HUES6 (cell line): ENCODE measurements around the gene PNRC2.
"Not testable (repeated sequence)": the region's sequence is repeated elsewhere in the genome, so short reads cannot be mapped to it uniquely, and the experiment has no call there.

Source experiments
- H3K27ac ChIP-seq: 2 replicates; pipeline ENCODE4 v1.7.0; 2013; ENCODE audit warnings: low read depth, mild to moderate bottlenecking, low read length, inconsistent platforms
- H3K27me3 ChIP-seq: 2 replicates; pipeline ENCODE4 v1.6.1; 2013; ENCODE audit warnings: low read length; ENCODE audit not compliant: control insufficient read depth, insufficient read depth
- H3K36me3 ChIP-seq: 2 replicates; pipeline ENCODE4 v1.6.1; 2013; ENCODE audit warnings: low read length; ENCODE audit not compliant: control insufficient read depth, insufficient read depth
- H3K4me1 ChIP-seq: 2 replicates; pipeline ENCODE4 v1.6.1; 2013; ENCODE audit warnings: low read length; ENCODE audit not compliant: control insufficient read depth, insufficient read depth
- H3K4me3 ChIP-seq: 2 replicates; pipeline ENCODE4 v1.5.1; 2013; ENCODE audit warnings: low read depth, low read length
- H3K9ac ChIP-seq: one replicate; pipeline ENCODE4 v1.6.1; 2013; ENCODE audit warnings: mild to moderate bottlenecking, low read length
- H3K9me3 ChIP-seq: 2 replicates; pipeline ENCODE4 v1.6.1; 2013; ENCODE audit warnings: low read depth, low read length; ENCODE audit not compliant: control insufficient read depth, insufficient read depth

Gene PNRC2

DNA sequence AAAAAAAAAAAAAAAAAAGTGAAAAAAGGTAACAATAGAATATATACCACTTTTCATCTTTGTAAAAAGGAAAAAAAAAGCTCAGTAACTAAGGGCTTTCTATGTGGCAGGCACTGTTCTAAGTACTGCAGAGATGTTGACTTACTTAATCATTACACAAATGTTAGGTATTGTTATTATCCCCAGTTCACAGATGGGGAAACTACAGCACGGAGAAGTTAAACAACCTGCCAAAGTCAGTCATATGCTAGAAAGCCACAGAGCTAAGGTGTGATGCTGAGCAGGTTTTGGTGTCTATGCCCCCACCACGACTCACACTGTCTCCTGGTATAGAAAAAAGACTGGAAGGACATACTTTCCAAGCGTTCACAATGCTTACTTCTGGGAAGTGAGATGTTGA is 6.6 kb upstream of the PNRC2 start:
- H3K9ac ChIP-seq = no peak overlapping the region
- no peak overlapping the region for H3K4me3 ChIP-seq
- H3K36me3 ChIP-seq = no peaks in the 10 kb centered on the region
- peaks cover 13% of the 10 kb centered on the region; the same call in 1 of the 2 replicates for H3K4me1 ChIP-seq
- no peaks in the 10 kb centered on the region for H3K27me3 ChIP-seq
- H3K27ac ChIP-seq = no peak overlapping the region
- no peaks in the 10 kb centered on the region for H3K9me3 ChIP-seq

DNA sequence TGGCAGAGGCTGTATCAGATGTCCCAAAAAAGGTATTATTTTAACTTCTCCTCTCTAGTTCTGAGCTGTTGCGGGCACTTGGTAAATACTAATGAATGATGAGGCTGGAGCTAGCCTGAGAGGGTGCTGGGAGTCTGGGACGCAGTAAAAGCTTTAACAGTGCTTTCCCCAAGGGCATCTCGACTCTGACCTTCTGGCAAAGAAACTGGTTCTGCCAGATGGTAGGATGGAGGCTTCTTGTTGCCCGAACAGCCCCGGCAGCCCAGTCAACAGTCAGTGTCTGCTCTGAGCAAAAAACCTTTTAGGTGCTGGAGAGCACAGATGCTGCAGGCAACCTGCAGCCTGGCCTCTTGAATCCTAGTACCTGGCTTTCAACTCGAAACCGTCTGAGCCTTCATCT is 2.5 kb upstream of the PNRC2 start:
- H3K27ac ChIP-seq = no peak overlapping the region
- no peak overlapping the region for H3K9ac ChIP-seq
- peaks cover 16% of the 10 kb centered on the region; the same call in 1 of the 2 replicates for H3K4me1 ChIP-seq
- H3K9me3 ChIP-seq = no peaks in the 10 kb centered on the region
- no peak overlapping the region for H3K4me3 ChIP-seq
- H3K27me3 ChIP-seq = no peaks in the 10 kb centered on the region
- peaks cover 13% of the 10 kb centered on the region for H3K36me3 ChIP-seq

DNA sequence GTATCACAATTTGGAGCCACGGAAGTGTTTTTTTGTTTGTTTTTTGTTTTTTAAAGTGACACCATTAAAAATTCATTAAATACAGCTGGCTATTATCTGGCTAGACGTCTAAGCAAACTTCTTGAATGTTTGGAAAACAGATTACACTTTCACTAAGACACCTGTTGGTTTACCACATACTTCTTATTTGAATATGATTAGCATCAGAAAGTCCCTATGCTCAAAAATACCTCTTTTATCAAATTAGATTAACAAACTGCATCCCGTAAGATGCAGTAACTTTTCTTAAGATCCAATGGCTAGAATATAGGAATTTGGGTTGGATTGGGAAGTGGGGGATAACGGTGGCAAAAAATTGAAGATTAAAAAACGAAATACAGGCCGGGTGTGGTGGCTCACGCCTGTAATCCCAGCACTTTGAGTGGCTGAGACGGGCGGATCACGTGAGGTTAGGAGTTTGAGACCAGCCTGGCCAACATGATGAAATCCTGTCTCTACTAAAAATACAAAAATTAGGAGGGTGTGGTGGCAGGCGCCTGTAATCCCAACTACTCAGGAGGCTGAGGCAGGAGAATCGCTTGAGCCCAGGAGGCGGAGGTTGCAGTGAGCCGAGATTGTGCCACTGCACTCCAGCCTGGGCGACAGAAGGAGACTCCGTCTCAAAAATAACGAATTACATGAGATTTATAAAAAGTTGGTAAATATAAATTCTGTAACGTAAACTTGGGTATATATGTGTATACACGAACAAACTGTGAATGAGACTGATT is 1.4 kb upstream of the PNRC2 start:
- H3K4me1 ChIP-seq = peaks cover 16% of the 10 kb centered on the region; the same call in 1 of the 2 replicates
- not testable (repeated sequence) for H3K27me3 ChIP-seq, H3K9me3 ChIP-seq
- H3K36me3 ChIP-seq = peaks cover 16% of the 10 kb centered on the region
- peak overlapping the region; percentile 98 for H3K9ac ChIP-seq
- peak overlapping the region; percentile 86 for H3K4me3 ChIP-seq
- H3K27ac ChIP-seq = peak overlapping the region; percentile 99; the same call in 1 of the 2 replicates

DNA sequence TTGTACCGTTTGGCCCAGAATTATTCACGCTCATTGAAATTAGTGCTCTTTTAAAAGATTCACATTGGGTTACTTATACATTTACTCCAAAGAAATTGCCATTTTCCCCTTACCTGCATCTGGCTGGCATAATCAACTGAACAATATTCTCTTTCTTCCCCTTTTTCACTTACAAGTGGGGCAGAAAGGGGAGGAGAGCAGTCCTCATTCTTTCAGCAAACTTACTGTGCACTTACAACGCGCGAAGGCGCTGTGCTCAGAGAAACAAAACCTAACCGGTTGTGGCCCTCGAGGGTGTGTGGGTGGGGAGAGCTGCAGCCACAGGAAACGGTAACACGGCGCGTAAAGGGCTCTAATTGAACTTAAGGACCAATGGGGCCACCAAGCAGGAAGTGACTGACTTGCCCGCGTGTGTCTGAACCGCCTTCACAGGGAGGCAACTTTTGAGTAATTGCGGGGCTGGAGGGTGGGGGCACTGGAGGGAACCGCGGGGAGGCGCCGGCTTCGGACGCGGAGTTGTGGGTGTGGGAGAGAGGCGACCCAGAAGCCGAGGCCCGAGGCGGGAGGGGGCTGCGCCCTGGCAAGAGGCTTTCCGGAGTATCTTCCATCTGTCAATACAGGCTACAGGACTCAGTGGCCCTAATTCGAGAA is 693 bp upstream of the PNRC2 start:
- peak overlapping the region; percentile 98 for H3K9ac ChIP-seq
- peak overlapping the region; percentile 86 for H3K4me3 ChIP-seq
- H3K27ac ChIP-seq = peak overlapping the region; percentile 99
- H3K4me1 ChIP-seq = peaks cover 16% of the 10 kb centered on the region; the same call in 1 of the 2 replicates
- no peaks in the 10 kb centered on the region for H3K9me3 ChIP-seq
- peaks cover 23% of the 10 kb centered on the region for H3K36me3 ChIP-seq
- no peaks in the 10 kb centered on the region for H3K27me3 ChIP-seq

DNA sequence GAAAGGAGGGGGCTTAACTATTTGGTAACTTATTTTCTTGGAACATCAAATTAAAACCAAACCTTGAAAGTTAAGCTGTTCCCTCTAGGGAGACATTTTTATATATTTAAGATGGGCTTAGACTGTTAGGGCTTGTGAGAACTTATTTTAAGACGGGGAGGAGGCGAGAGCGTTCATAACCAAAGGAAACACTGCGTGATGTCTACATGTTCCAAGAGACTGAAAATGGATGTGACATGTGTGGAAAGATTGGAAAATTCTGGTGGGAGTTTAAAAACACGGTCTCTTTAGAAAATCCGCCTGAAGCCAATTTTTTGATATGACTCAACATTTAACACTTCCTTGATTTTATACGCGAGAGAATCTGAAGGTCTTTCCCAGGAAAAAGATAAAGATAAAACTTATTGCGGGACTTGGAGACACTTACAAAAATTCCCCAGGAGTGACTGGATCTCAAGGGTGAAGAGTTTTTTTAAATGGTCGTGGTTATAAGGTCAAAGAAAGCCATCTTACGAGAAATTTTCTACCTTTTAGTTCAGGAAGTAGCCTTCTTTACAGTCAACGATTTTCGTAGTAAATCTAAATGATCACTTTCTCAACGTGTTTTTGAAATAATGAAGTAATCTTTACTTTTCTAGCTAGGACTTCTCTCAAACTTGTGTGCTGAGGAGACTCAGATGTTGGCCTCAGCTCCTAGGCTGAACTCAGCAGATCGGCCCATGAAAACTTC is 828 bp downstream of the PNRC2 start:
- peak overlapping the region; percentile 86 for H3K4me3 ChIP-seq
- peaks cover 37% of the 10 kb centered on the region for H3K36me3 ChIP-seq
- H3K4me1 ChIP-seq = peaks cover 9% of the 10 kb centered on the region; the same call in 1 of the 2 replicates
- H3K27me3 ChIP-seq = no peaks in the 10 kb centered on the region
- H3K9me3 ChIP-seq = no peaks in the 10 kb centered on the region
- peak overlapping the region; percentile 99 for H3K27ac ChIP-seq
- H3K9ac ChIP-seq = peak overlapping the region; percentile 98

DNA sequence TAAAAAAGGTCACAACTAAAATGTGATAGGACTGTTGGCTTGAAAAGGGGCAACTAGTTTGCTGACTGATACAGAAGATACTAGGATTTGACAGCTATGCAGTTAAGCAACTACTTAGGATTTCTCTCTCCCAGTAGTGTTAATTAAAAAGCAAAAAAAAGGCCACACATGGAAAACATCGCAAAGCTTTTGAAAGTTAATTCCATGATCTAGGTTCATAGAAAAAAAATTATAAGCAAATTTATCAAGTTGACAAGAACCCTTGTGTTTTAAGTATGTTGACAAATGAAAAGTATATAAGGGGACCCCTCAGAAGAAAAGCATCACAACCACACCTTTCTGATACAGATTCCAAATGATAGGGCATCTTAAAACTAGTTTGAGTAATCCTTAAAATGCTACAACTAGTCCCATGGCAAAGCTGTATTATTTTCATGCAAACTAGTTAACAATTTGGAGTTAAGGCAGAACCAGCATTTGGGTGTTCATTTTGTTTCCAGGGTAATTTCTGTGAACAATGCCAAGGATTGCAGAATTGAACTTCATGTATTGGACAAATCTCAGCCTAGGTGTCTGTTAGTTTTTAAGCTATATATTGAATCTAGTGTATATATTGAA is 4.1 kb downstream of the PNRC2 start:
- H3K4me1 ChIP-seq = peaks cover under 1% of the 10 kb centered on the region; the same call in 1 of the 2 replicates
- H3K27ac ChIP-seq = no peak overlapping the region
- no peak overlapping the region for H3K9ac ChIP-seq
- no peak overlapping the region for H3K4me3 ChIP-seq
- peaks cover 65% of the 10 kb centered on the region for H3K36me3 ChIP-seq
- H3K9me3 ChIP-seq = no peaks in the 10 kb centered on the region
- no peaks in the 10 kb centered on the region for H3K27me3 ChIP-seq

DNA sequence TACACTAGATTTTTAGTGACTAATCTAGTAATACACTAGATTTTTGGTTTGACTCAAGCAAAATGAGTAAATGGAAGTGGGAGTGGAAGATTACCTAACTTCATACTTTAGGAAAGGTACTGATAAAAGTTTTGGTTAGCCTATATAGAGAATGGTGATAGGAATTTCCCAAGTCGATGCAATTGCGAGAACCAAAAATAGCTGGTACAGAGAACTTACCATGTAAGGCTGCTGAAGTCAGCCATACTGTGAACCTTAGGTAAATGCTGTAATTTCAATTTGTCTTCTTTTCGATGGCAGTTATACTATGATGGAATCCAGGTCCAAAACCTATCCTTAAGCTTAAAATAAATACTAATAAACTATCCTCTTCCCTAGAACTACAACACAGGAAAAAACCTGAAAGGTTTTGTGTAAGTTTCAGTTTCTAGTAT is 4.6 kb downstream of the PNRC2 start:
- no peak overlapping the region for H3K4me3 ChIP-seq
- no peaks in the 10 kb centered on the region for H3K9me3 ChIP-seq
- no peaks in the 10 kb centered on the region for H3K27me3 ChIP-seq
- H3K9ac ChIP-seq = no peak overlapping the region
- peaks cover 70% of the 10 kb centered on the region for H3K36me3 ChIP-seq
- no peaks in the 10 kb centered on the region for H3K4me1 ChIP-seq
- no peak overlapping the region for H3K27ac ChIP-seq

DNA sequence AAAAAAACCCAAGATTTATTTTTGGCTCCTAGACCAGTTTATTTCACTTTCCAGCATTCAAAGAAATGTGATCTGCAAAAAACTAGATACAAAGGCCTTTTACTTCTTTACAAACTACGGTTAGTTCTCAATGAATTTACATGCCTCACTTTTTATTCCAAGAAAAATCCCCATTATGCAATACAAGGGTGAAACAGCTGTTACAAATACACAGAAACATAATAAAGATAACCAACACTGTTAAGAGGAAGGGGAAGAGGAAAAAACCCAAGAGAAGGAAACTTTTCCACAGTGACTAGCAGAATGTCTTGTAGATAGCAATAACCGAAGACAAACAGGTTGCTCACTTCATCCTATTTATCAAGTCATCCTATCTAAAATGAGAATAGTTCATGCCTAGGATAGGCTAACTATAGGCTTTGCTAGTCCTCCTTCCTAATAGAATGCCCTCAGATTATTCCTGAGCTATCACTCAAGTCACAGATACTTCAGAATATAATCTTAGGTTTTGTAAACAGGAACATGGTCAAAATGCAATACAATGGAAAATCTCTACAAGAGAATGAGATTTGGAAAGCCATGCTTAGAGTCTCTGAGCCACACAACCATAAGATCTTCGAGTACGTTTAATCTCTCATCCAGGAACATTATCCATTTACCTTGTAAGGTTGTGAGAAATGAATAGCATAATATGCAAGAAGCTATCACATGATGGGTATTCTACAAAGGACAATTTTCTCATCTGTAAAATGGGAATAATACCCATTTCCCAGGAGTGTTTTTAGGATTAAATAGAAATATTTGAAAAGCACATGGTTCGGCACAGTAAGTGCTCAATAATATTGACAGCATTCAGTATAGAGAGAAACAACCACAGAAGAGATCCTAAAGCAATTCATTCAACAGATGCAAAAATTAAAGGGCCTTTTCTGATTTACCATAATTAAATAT is 5.4 kb downstream of the PNRC2 start:
- H3K4me3 ChIP-seq = no peak overlapping the region
- H3K27ac ChIP-seq = no peak overlapping the region
- H3K4me1 ChIP-seq = no peaks in the 10 kb centered on the region
- H3K9me3 ChIP-seq = no peaks in the 10 kb centered on the region
- H3K9ac ChIP-seq = no peak overlapping the region
- H3K36me3 ChIP-seq = peaks cover 77% of the 10 kb centered on the region
- no peaks in the 10 kb centered on the region for H3K27me3 ChIP-seq

DNA sequence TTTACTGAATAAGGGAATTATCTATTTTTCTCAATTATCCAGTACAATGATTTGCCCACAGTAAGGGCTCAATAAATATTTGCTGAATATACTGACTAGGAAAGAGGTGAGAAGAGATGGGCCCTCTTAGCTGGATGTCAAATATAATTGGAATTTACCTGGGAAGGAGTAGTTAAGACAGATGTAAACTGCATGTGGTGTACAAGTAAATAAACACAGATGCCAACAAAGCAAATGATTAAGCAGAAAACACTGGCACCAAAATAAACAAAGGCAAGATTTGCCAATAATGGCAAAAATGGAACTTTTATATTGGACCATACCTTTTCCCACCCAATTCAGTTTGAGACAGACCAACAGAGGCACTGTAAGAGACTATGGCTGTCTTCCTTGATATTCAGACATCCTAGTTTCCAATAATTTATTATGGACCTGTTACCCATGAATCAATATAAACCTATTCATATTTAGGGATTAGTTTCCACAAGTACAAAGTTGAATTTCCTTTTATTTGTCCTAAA is 7.4 kb downstream of the PNRC2 start:
- Histone ChIP-seq H3K36me3 (peaks cover 83% of the 10 kb centered on the region), H3K4me1 (no peaks in the 10 kb centered on the region), H3K9me3 (no peaks in the 10 kb centered on the region), H3K4me3 (no peak overlapping the region), H3K9ac (no peak overlapping the region), H3K27ac (no peak overlapping the region), H3K27me3 (no peaks in the 10 kb centered on the region)

DNA sequence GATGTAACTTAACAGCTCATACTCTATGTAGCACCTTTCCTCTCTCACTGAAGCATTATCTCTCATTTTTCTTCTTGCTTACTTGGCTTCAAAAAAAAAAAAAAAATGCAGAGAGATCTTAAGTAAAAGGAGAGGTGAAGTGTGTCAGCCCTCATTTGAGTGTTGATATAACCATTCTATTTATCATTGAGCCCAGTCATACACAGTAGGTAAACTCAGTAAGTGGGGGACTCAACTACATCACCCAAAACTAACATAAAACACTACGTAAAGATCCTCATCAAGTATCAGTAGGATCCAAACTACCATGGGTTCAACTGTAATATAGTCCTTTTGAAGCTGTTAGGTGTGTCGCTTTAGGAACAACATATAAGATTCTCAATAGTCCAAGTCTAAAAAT is 8.2 kb downstream of the PNRC2 start:
- H3K27ac ChIP-seq = no peak overlapping the region
- H3K36me3 ChIP-seq = peaks cover 90% of the 10 kb centered on the region
- H3K27me3 ChIP-seq = no peaks in the 10 kb centered on the region
- H3K4me1 ChIP-seq = no peaks in the 10 kb centered on the region
- H3K9ac ChIP-seq = no peak overlapping the region
- H3K9me3 ChIP-seq = no peaks in the 10 kb centered on the region
- no peak overlapping the region for H3K4me3 ChIP-seq
